Endothelial cell of umbilical vein (primary cell): ENCODE results near the gene CNNM4. TPM values are rescaled to one million over a fixed set of nuclear protein-coding genes. Genes with fewer than 3 reads are reported as not detected.

ENCODE experiments used
- BruUV-seq: library from RNA; stranded (reverse); fragments of 400-500 nt; replicated peaks from 2 replicates; lab custom pipeline; 2021; lab: Mats Ljungman, UMichigan
- CTCF ChIA-PET: fragments of 300-600, 350-600 bp; sonication (Branson Sonifier 250); formaldehyde crosslinking; loops from one replicate; lab custom pipeline; 2021; ENCODE audit warnings: antibody characterized with exemption, inconsistent platforms; lab: Charles Lee
- POLR2A ChIA-PET: fragments of 300-600, 350-600 bp; sonication (Branson Sonifier 250); formaldehyde crosslinking; loops from one replicate; lab custom pipeline; 2021; ENCODE audit warnings: antibody characterized with exemption, inconsistent platforms; lab: Charles Lee
- DNase-seq: peaks from one replicate; pipeline ENCODE4 v3.0.0-alpha.2; 2011; ENCODE audit warnings: low read depth, low spot score
- FAIRE-seq: peaks from 2 replicates; lab custom pipeline; 2011; peaks lifted over from hg19 to GRCh38; lab: Jason Lieb, UNC
- H2AFZ ChIP-seq: 2 replicates; pipeline ENCODE4 v1.6.0; 2012; ENCODE audit warnings: low read depth, low read length, control low read depth, inconsistent platforms
- H3K27ac ChIP-seq: 2 replicates; pipeline ENCODE4 v1.5.1; 2011; ENCODE audit warnings: low read depth, mild to moderate bottlenecking, control low read depth, low read length, moderate library complexity; ENCODE audit not compliant: insufficient read depth
- H3K27me3 ChIP-seq, 2 experiments: 2 replicates each; pipeline versions ENCODE4 v1.6.0 to v1.6.1; 2011; ENCODE audit warnings: low read length in 2 of 2, mixed read lengths in 1 of 2; ENCODE audit not compliant: control insufficient read depth in 2 of 2, insufficient read depth in 2 of 2
- H3K36me3 ChIP-seq, 2 experiments: 2 replicates in 1 of 2; 3 replicates in 1 of 2; pipeline ENCODE4 v1.5.1; 2011; ENCODE audit warnings: low read length in 2 of 2, mild to moderate bottlenecking in 1 of 2, moderate library complexity in 1 of 2; ENCODE audit not compliant: control insufficient read depth in 2 of 2, insufficient read depth in 2 of 2; ENCODE audit errors: extremely low read depth in 1 of 2
- H3K4me1 ChIP-seq: 3 replicates; pipeline ENCODE4 v1.5.1; 2011; ENCODE audit warnings: mild to moderate bottlenecking, low read length; ENCODE audit not compliant: control insufficient read depth, insufficient read depth; ENCODE audit errors: extremely low read depth
- H3K4me2 ChIP-seq: 2 replicates; pipeline ENCODE4 v1.6.1; 2011; ENCODE audit warnings: low read length, control low read depth, mixed read lengths; ENCODE audit not compliant: insufficient read depth
- H3K4me3 ChIP-seq, 3 experiments: fragments of 200-600 bp in 1 of 3; sonication (generic), shearing (Covaris generic) in 1 of 3; replicated peaks in 1 of 3; 2 replicates each; pipeline ENCODE4 v1.5.1; 2011 to 2016; ENCODE audit warnings: control low read depth in 3 of 3, low read length in 3 of 3, mild to moderate bottlenecking in 2 of 3, inconsistent platforms in 1 of 3, low read depth in 1 of 3, moderate library complexity in 1 of 3; ENCODE audit not compliant: insufficient read depth in 1 of 3
- H3K79me2 ChIP-seq: 2 replicates; pipeline ENCODE4 v1.6.0; 2012; ENCODE audit warnings: low read length, inconsistent platforms; ENCODE audit not compliant: control insufficient read depth, insufficient read depth
- H3K9ac ChIP-seq: replicated peaks from 2 replicates; pipeline ENCODE3; 2011; ENCODE audit warnings: low read length, control low read depth; ENCODE audit not compliant: insufficient read depth; ENCODE audit errors: extremely low read depth
- H3K9me1 ChIP-seq: replicated peaks from 3 replicates; pipeline ENCODE4 v1.6.0; 2011; ENCODE audit warnings: mild to moderate bottlenecking, low read length; ENCODE audit not compliant: control insufficient read depth, insufficient read depth; ENCODE audit errors: extremely low read depth
- H3K9me3 ChIP-seq: replicated peaks from 2 replicates; pipeline ENCODE4 v1.5.1; 2012; ENCODE audit warnings: low read length, inconsistent platforms; ENCODE audit not compliant: control insufficient read depth, insufficient read depth
- H4K20me1 ChIP-seq: replicated peaks from 2 replicates; pipeline ENCODE3; 2011; ENCODE audit warnings: mild to moderate bottlenecking, low read length; ENCODE audit not compliant: control insufficient read depth, insufficient read depth; ENCODE audit errors: extremely low read depth
- CTCF ChIP-seq, 2 donors: IDR thresholded peaks; 1 replicate in 1 of 2; 2 replicates in 1 of 2; pipeline ENCODE4 v1.5.1; 2011; ENCODE audit warnings: low read length in 2 of 2, mild to moderate bottlenecking in 2 of 2, moderate library complexity in 2 of 2, control low read depth in 1 of 2, inconsistent platforms in 1 of 2, low read depth in 1 of 2; ENCODE audit not compliant: insufficient read depth in 1 of 2; ENCODE audit errors: extremely low read depth in 1 of 2
- EZH2 ChIP-seq: IDR thresholded peaks from 2 replicates; pipeline ENCODE4 v1.6.1; 2012; ENCODE audit warnings: borderline replicate concordance, low read depth, mild to moderate bottlenecking, moderate library complexity, low read length, inconsistent platforms; ENCODE audit not compliant: severe bottlenecking
- FOS ChIP-seq: IDR thresholded peaks from 2 replicates; pipeline ENCODE4 v1.6.1; 2011; ENCODE audit warnings: mild to moderate bottlenecking, low read length, moderate library complexity, borderline replicate concordance; ENCODE audit not compliant: insufficient read depth
- GATA2 ChIP-seq: IDR thresholded peaks from 2 replicates; pipeline ENCODE4 v1.7.0; 2011; ENCODE audit warnings: low read depth, mild to moderate bottlenecking, moderate library complexity, mixed read lengths, low read length; ENCODE audit not compliant: insufficient read length, insufficient read depth
- JUN ChIP-seq: IDR thresholded peaks from 2 replicates; pipeline ENCODE4 v1.6.1; 2011; ENCODE audit warnings: borderline replicate concordance, low read depth; ENCODE audit not compliant: insufficient read length, insufficient read depth
- MAX ChIP-seq: IDR thresholded peaks from 2 replicates; pipeline ENCODE4 v1.6.1; 2011; ENCODE audit not compliant: insufficient read depth, insufficient read length
- MYC ChIP-seq: IDR thresholded peaks from one replicate; pipeline ENCODE4 v1.6.1; 2011; ENCODE audit warnings: mild to moderate bottlenecking, low read depth, low read length
- POLR2A ChIP-seq: IDR thresholded peaks from 2 replicates; pipeline ENCODE4 v1.6.1; 2012; ENCODE audit warnings: low read depth, mild to moderate bottlenecking, control low read depth, low read length
- POLR2AphosphoS5 ChIP-seq: IDR thresholded peaks from 2 replicates; pipeline ENCODE4 v1.6.1; 2012; ENCODE audit warnings: low read depth, mild to moderate bottlenecking, control low read depth, low read length, moderate library complexity; ENCODE audit not compliant: insufficient read depth
- dilution Hi-C: fragments of 300-500 bp; cut with MboI; formaldehyde crosslinking; loops from one replicate; pipeline ENCODE4 v1.15.0; 2019; ENCODE audit warnings: low sequenced_read_pairs; ENCODE audit not compliant: extremely low pct_ligation_motif_present
- intact Hi-C: fragments of 100-400 bp; cut with micrococcal nuclease; formaldehyde crosslinking; loops from one replicate; pipeline ENCODE4 v1.10.0; 2022
- polyA plus RNA-seq, 4 experiments: library from polyadenylated mRNA; depleted of rRNA in 3 of 4; stranded (reverse) in 3 of 4; unstranded in 1 of 4; fragments of >200 nt; gene quantifications; 2 replicates each; pipeline versions ENCODE4 v1.2.1 to v1.2.3, GENCODE V29; 2011 to 2012; ENCODE audit warnings: missing spikeins in 1 of 4
- total RNA-seq: library from RNA; stranded (reverse); gene quantifications from 2 replicates; pipeline ENCODE4 v1.2.3, GENCODE V29; 2021

Gene CNNM4
- total and polyA plus RNA-seq, 2 donors (not counting 3 experiments of a cell fraction or from before 2014, with no cell fraction given): 4.7 to 5.3 TPM

- Histone ChIP-seq H3K4me3 (no peak overlapping the region), H3K36me3 (peaks cover 4 to 11% of the 10 kb centered on the region in 2 experiments), H2AFZ (no peak overlapping the region), H4K20me1 (no peaks in the 10 kb centered on the region), H3K9me3 (no peaks in the 10 kb centered on the region), H3K4me1 (no peaks in the 10 kb centered on the region), H3K4me2 (no peak overlapping the region), H3K27ac (no peak overlapping the region), H3K9ac (no peak overlapping the region), H3K9me1 (no peaks in the 10 kb centered on the region), H3K79me2 (no peaks in the 10 kb centered on the region), H3K27me3 (no peaks in the 10 kb centered on the region)
- FAIRE-seq (no peak), DNase-seq (no peak)
- ChIA-PET POLR2A (no interaction called here), CTCF (no interaction called here)
- intact Hi-C loops (no loop called here), dilution Hi-C loops (no loop called here)
- TF ChIP-seq FOS (no peak), GATA2 (no peak), EZH2 (no peak)
- BruUV-seq: no TSS peak
These were observed 33.3 kb upstream of the CNNM4 start for GRCh38 chr2:96727431-96727830.

- Histone ChIP-seq H3K27me3 (no peaks in the 10 kb centered on the region), H4K20me1 (no peaks in the 10 kb centered on the region), H3K9me3 (no peaks in the 10 kb centered on the region), H3K4me2 (no peak overlapping the region), H3K79me2 (no peaks in the 10 kb centered on the region), H2AFZ (no peak overlapping the region), H3K4me3 (no peak overlapping the region), H3K9me1 (no peaks in the 10 kb centered on the region), H3K36me3 (peaks cover 4 to 20% of the 10 kb centered on the region in 2 experiments), H3K4me1 (no peaks in the 10 kb centered on the region), H3K27ac (no peak overlapping the region), H3K9ac (no peak overlapping the region)
- DNase-seq: no peak
- TF ChIP-seq CTCF (IDR thresholded peaks at IDR 0.05; ENCODE audit: extremely low read depth in 1 of 2, insufficient read depth in 1 of 2, low read depth in 1 of 2, low read length in 2 of 2) (no peak), FOS (no peak), JUN (no peak), POLR2AphosphoS5 (no peak), MYC (no peak), POLR2A (no peak), GATA2 (no peak), EZH2 (no peak), MAX (no peak)
- BruUV-seq: no TSS peak
- no peak for FAIRE-seq
- POLR2A ChIA-PET: no interaction called here
- intact Hi-C loops: no loop called here
- dilution Hi-C loops: no loop called here
- CTCF ChIA-PET: interaction anchor here (0.6 kb wide), 1 partner anchor 24 kb away, joined by 3 read pairs; no protein-coding TSS in a partner anchor
These were observed 31.0 kb upstream of the CNNM4 start for GRCh38 chr2:96729748-96730147.
